HTERT RPE-1 (cell line): ENCODE measurements around the gene FSHB.
"Not testable (repeated sequence)": the region's sequence is repeated elsewhere in the genome, so short reads cannot be mapped to it uniquely, and the experiment has no call there.

Experiments
- in situ Hi-C: fragments of 300-500 bp; cut with MboI; formaldehyde crosslinking; loops from 4 replicates; pipeline ENCODE4 v1.14.3; 2020; ENCODE audit warnings: low sequenced_read_pairs

FSHB gene

GRCh38 chr11:30261821-30262220, 31.0 kb downstream of the FSHB start:
- in situ Hi-C loops, result no loop called here

DNA sequence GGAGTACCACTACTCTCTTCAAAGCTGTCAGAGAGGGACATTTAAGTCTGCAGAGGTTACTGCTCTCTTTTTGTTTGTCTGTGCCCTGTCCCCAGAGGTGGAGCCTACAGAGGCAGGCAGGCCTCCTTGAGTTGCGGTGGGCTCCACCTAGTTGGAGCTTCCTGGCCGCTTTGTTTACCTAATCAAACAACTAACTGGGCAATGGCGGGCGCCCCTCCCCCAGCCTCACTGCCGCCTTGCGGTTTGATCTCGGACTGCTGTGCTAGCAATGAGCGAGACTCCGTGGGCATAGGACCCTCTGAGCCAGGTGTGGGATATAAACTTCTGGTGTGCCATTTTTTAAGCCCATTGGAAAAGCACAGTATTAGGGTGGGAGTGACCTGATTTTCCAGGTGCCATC, 37.8 kb downstream of the FSHB start:
- in situ Hi-C loops, result not testable (repeated sequence)

GRCh38 chr11:30270671-30271070, 39.9 kb downstream of the FSHB start:
- in situ Hi-C loops, result no loop called here

DNA sequence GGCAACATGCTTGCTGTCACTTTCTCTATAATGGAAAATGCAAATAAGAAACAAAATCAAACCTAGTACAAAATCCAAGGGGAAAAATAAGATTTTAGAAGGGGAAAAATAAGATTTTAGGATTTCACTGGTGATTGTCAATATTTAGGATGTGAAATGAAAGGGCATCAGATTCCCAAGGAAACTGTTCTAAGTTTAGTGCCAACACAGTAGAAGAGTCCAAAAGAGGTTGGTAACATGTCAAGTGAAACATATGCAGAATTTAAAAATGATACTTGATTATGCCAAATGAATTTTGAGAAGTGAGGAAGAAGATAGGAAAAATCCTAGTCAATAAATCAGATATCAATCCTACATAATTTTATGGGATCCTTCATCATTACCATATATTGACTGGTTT, 46.4 kb downstream of the FSHB start:
- in situ Hi-C loops, result no loop called here

- in situ Hi-C loops, result no loop called here
Measured at GRCh38 chr11:30279796-30280195, 49.0 kb downstream of the FSHB start.

- in situ Hi-C loops, result no loop called here
Measured at GRCh38 chr11:30281476-30282288, 50.9 kb downstream of the FSHB start.

DNA sequence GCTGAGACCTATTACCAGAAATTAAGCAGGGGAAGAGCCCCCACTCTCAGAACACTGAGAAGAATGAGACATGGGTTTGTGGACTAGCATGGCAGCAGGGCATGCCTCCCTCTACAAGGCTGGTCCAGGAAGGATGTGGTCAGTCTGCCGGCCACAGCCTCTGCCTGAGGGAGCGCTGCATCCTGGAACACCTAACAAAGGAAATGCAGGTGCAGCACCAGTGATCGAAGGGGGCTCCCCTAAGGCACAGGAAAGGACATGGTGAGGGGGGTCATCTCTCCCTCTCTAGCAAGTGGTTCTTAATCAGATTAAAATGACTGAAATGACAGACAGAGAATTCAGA, 51.4 kb downstream of the FSHB start:
- in situ Hi-C loops, result no loop called here
